GM04504 (cell line): ENCODE results near the gene CISH.

Experiments
- DNase-seq: peaks from one replicate; pipeline ENCODE4 v3.0.0-alpha.2; 2012; ENCODE audit warnings: low read depth

CISH gene

DNA sequence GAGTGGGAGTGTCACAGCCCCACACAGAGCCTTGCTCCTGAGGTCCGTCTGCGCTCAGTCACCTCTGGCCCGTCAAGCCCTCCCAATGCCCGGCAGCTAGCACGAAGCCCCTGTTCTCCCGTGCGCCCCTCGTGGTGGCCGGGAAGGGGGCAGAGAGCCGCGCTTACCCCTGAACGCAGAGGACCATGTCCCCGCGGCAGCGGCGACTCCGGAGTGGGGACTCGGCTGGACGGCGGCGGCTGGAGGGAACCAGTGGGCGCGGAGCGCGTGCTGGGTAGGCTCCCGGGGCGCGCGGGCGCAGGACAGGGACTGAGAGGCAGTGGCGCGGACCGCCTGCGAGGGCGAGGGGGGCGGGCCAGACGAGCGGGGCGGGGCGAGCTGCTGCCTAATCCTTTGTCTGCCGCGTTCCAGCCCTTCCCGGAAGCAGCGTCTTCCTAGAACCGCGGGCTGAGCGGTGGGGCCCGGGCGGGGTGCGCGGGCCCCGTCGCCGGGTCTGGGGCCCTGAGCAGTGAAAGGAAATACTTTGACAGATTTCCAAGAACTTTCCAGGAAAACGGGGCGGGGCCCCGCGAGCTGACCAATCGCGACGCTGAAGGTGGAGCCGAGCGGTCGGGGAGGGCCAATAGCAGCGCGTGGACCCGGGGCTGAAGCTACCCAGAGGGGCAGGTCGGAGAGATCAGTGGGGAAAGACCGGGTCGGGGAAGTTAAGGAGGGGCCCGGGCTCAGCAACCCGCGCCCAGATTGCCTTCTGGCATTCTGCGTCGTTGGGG is at the start of gene CISH:
TSS of gene CISH (minus strand) at position 311 of the 770 bp plus-strand sequence. CDS start at position 187, 124 bp downstream.
- DNase-seq, result peak; percentile 85

GRCh38 chr3:50660386-50660785 is 48.8 kb upstream of the CISH start:
- no peak for DNase-seq

GRCh38 chr3:50658831-50659230 is 47.3 kb upstream of the CISH start:
- DNase-seq, result no peak

- DNase-seq, result peak; percentile 40
These were observed 46.8 kb upstream of the CISH start for GRCh38 chr3:50658416-50658815.

DNA sequence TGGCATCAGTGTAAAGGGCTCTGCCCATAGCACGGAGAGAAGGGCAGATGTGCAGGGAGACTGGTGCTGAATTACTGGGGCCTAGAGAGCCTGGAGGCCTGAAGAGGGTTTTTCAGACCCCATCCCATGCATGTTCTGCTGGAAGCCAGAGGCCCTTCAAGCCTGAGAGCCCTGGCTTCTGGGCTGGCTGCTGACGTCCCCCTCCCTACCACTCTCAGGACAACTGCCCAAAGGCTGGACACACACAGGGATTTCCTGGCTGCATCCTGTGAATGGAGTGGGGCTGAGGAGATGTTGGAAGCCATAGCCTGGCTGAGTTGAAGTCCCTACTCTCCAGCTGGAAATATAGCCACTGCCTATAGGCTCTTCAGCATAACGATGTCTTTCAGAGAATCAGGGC is 46.2 kb upstream of the CISH start:
- no peak for DNase-seq

- DNase-seq, result no peak
These were observed 45.8 kb upstream of the CISH start for GRCh38 chr3:50657407-50657806.

DNA sequence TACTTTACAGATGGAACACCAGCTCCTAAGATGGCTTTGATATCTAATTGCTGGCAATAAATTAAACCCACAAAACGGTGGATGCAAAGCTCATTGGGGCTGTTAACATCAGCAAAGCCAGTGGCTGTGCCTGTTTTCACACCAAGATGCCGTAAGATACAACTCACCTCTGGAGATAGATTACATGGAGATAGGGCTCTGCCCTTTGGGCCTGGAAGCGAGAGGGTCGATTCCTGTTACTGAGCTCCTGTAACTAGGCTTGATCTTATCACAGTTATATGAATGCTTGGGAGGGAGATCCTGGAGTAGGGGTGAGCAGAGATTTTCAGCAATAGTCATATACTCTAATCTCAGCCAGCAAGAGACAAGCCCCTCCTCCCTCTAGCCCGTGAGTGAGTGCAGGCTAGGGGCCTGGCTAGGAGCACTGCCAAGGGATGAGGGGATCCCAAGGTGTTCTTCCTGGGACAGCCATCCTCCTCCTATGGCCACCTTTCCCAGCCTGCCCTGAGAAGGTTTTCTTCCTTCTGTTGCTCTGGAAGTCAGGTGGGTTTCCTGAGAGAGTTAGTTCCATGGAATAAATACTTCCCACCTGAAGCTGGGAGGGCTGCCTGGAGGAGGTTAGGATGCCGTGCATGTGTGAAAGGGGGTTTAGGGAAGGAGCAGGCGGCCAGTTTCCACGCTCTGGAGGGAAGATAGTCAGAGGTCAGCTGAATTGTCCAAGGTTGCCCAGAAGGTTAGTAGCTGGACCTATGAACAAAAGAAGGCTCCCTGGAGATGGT is 45.0 kb upstream of the CISH start:
- DNase-seq, result no peak

GRCh38 chr3:50655009-50655830 is 43.6 kb upstream of the CISH start:
- DNase-seq, result no peak

GRCh38 chr3:50653937-50654595 is 42.5 kb upstream of the CISH start:
- no peak for DNase-seq

GRCh38 chr3:50652709-50653108 is 41.1 kb upstream of the CISH start:
- DNase-seq, result no peak

DNA sequence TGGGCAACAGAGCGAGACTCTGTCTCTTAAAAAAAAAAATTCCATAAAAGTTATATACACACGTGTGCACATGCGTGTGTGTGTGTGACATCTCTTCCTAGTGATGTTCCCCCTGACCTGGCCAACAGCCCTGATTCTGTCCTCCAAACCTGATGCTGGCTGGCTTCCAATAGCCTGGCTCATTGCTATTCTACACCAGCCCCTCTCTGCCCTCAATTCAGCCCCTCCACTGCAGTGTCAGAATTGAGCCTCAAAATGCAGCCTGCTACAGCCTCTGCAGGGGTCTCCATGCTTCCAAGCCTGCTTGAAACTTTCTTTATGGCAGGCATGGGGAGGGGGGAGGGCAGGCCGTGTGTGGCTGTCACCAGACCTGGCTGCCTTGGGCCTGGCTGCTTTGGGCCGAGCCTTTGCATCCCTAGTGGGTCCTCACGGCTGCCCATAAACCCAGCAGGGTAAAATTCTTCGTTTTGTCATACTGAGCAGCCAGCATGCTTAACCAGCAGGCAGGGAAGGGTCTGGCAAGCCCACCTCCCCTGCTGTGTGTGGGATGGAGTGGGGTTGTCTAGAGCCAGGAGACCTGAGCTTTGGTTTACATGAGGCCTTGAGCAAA is 40.5 kb upstream of the CISH start:
- DNase-seq, result no peak

DNA sequence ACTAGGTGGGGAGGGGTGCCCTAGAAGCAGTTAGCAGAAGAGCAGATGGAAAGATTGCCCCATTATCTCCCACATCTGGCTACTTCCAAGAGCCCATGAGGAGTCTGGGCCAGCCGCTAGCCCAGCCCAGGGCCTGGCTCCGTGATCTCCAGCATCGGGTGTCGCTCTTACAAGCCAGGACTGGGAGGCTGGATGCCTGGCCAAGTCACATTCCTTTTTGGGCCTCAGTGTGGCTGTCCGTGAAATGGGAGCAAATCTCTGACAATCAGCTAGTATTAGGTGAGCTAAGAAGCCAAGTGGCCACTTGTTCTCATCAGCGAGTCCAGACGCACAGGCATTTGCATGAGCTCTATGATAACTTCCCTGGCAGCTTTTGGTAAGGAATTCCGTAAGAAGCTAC is 39.9 kb upstream of the CISH start:
- DNase-seq, result no peak

GRCh38 chr3:50650018-50650417 is 38.4 kb upstream of the CISH start:
- DNase-seq, result no peak

- DNase-seq, result no peak
These were observed 37.9 kb upstream of the CISH start for GRCh38 chr3:50649451-50649931.

- no peak for DNase-seq
These were observed 37.4 kb upstream of the CISH start for GRCh38 chr3:50648944-50649343.

GRCh38 chr3:50648313-50648712 is 36.7 kb upstream of the CISH start:
- no peak for DNase-seq

DNA sequence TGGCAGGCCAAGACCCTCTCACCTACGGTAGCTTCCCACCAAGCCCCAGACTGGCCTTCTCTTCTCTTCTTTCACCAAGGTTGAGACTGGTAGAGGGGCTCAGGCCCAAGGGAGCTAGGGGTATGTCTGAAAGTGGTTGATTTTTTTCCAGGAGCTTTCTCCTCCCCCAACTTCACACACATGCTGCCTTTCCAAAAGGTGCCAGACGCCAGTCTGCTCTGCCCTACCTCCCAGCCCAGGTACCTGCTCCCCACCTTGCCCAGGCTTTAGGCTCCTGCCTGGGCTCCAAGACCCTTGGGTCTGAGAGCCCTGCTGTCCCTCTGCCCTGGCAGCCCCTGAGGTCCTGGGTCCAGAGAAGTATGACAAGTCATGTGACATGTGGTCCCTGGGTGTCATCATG is 33.8 kb upstream of the CISH start:
- no peak for DNase-seq

GRCh38 chr3:50644561-50644960 is 33.0 kb upstream of the CISH start:
- DNase-seq, result no peak

GRCh38 chr3:50642382-50642781 is 30.8 kb upstream of the CISH start:
- DNase-seq, result no peak

- no peak for DNase-seq
These were observed 27.5 kb upstream of the CISH start for GRCh38 chr3:50639055-50639494.

DNA sequence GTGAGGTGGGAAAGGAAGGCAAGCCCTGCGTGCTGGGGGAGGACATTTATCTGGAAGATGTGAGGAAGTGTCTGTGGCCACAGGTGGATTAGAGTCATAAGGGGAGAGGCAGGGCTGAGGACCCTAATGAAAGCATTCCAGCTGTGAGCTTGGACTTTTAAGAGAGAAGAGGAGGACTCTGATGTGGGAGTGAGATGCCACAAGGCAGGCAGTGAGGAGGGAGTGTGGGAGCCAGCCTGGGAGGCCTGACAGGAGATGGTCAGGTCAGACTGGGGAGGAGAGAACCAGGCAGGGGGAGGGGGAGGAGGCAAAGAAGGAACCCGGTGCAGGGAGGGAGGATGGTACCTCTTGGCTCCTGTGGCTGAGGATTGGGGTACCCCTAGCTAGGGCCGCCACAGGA is 26.4 kb upstream of the CISH start:
- no peak for DNase-seq
